GM19455 (cell line): ENCODE results near the gene CYP4F11.
"Not testable (repeated sequence)": the region's sequence is repeated elsewhere in the genome, so short reads cannot be mapped to it uniquely, and the experiment has no call there.

Experiments
- ATAC-seq: cut with Tn5 transposase; IDR thresholded peaks from one replicate; pipeline ENCODE4 v1.9.1; 2021; ENCODE audit not compliant: unreplicated experiment

CYP4F11 gene

DNA sequence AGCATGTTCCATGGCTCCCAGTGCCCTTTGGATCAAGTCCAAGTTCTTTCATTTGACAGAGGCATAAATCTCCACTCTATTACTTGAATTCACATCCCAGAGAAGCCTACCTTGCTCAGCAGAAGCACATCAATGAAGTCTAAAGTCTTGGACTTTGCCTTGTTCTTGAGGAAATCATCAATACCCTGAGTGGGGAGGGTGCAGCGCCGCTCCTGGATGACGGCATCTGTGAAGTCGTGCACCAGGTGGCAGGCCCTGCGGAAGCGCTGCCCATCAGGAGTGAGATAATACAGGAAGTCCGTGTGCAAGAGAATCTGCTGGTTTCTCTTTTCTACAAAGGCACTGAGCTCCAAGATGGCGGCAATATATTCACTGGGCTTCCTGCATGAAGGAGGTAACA lies 10.6 kb downstream of the CYP4F11 start:
- ATAC-seq, result no peak

DNA sequence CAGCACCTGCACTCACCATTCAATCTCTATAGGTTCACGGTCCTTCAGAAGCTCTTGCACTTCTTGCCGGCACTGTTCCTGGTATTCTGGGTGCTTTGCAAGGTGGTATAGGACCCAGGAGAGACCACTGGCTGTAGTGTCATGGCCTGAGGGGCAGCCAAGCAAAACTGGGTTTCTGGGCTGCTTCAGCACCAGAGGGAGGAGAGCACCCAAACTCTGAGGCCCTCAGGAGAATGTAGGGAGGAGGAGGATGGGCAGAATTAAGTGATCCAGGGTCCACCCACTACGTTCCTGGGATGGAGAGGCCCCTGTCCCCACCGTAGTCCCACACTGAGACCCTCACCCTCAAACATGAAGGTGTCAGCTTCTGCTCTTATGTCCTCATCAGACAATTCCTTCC lies 12.3 kb downstream of the CYP4F11 start:
- no peak for ATAC-seq

DNA sequence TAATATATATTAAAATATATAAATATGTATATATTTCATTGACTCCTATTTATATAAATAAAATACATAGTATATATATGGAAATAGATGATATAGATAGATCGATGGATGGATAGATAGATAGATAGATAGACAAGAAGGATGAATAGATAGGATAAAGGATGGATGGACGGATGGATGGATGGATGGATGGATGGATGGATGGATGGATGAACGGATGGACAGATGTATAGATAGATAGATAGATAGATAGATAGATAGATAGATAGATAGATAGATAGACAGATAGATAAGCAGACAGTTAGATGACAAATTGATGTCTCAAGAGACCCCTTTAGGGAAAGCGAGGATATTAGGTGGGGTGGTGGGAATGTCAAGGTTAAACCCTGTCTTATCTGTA lies 15.1 kb downstream of the CYP4F11 start:
- no peak for ATAC-seq

DNA sequence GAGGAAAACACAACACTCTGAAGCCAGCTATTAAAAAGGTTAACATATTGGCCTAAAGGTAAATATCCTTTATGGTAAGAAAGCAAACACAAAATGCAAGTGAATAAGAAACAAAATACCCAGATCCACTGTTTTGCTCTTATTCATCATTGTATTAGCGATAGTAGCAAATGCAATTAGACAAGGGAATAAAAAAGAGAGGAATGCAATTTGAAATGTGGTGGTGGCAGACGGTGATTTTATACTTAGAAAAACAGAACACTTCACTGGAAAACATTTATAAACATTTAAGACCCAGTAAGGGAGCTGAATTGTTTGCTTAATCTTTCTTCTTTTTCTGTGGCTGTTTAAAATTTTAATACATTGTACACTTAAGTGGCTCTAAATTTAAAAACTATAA lies 19.2 kb downstream of the CYP4F11 start:
- ATAC-seq, result no peak

DNA sequence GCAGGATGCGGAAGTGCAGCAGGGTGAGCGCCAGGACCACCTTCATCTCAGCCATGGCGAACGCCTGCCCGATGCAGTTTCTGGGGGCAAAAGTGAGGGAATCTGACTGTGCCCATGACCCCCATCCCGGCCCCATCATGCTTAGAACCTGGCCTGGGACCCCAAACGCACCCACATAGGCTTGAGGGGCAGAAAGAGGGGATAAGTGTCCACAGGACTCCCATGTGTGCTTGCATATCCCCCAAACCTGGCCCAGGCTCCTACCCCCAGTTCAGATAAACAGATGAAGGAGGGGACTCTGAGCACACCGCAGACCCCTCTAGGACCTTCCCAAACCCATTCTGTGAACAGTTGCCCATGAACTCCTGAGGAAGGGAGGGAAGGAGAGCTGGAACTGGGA lies 20.5 kb downstream of the CYP4F11 start:
- ATAC-seq, result no peak

DNA sequence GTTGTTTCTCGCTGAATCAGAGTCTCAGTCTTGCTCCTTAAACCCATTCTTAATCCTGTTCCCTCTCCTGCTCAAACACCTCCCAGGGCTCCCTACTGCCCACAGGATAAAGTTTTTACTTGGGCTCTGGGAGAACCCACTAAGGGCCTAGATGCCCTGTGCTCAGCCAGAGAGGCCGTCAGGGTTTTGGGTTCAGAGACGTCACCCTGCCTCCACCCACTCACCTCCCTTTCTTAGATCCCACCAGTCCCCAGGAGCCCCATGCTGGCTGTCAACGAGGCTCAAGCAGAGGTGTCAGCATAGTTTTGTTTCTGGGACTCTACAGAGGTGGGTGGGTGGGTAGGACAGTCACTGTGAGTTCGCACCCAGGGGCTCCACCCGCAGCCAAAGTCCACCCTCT lies 20.9 kb downstream of the CYP4F11 start:
- no peak for ATAC-seq

DNA sequence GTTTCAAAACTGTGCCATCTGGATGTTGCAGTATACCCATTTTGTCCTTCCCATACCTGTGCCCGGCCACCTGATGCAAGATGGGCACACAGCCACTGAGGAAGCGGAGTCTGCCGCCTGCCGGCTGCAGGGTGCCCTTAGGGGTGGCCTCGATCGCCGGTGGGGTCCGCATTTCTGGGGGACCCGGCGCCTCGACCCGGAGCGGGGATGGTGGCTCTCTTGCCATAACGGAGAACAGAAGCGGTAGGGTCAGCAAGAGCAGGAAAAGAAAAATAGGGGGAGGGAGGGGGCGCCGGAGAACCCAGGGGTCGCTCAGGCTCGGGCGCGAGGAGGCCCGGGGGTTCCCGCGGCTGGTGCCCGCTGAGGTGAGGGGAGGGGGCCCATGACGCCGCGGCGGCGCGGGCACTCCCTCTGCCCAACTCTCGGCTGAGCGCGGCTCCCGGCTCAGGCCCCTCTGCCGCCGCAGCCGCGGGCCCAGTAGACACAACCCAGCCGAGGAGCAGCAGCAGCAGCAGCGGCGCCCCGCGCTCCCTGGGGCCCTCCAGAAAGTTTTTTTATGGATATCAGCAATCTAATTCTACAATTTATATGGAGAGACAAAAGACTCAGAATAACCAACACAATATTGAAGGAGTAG lies 22.6 kb downstream of the CYP4F11 start:
- ATAC-seq, result no peak

DNA sequence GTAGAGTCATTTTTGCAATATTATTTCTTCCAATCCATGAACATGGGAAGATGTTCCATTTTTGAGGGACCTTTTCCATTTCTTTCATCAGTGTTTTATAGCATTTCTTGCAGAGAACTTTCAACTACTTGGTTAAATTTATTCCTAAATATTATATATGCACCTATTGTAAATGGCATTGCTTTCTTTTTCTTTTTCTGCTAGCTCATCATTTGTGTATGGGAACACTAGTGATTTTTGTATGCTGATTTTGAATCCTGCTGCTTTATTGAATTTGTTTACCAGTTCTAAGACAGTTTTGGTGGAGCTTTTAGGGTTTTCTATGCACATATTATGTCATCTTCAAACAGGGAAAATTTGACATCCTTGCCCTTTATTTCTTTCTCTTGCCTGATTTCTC lies 29.3 kb downstream of the CYP4F11 start:
- no peak for ATAC-seq

DNA sequence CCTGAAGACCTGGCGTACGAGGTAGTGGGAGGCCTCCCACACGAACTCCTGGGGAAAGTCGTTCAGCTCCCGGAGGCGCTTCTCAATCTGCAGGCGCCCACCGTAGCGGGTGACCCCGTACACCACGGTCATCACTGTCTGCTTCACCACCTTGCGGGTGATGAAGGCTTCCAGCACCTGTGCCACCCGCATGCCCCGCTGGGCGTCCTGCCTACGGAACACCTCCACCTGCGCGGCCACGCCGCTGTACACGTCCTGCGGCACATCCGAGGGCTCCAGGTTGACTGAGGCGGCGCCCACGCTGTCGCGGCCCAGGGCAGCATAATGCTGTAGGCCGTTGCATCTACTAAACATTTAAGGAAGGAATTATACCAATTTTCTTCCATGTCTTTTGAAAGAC lies 31.4 kb downstream of the CYP4F11 start:
- ATAC-seq, result not testable (repeated sequence)

DNA sequence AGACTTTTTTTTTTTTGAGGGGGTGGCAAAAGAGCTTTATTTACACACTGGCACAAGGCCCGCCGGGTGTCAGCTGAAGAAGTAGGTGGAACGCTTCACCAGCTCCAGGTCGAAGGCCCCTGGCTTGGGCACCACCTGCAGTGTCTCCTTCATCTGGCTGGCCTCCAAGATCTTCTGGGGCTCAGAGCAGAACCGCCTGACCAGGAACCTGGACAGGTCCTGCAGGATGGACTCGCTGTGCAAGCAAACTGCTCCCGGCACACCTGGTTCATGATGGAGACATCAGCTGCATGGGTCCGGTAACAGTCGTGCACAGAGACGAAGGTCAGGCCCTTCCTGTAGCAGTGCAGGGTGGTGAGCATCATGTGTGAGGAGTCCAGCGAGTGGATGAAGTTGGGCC lies 32.1 kb downstream of the CYP4F11 start:
- ATAC-seq, result no peak

DNA sequence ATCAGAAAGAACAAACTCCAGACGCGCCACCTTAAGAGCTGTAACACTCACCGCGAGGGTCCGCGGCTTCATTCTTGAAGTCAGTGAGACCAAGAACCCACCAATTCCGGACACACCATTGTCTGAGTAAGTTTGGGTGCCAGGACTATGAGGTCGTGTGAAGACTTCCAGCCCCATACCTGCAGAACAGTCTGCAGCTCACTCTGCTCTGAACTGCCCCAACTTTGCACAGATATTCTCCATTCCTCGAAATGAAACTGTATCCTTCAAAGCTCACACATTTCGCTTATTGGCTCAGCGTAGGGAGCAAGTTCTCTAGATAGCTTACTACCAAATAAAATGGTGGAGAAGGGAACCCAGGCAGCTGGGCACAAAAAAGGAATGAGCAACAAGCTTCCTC lies 33.8 kb downstream of the CYP4F11 start:
- ATAC-seq, result no peak

DNA sequence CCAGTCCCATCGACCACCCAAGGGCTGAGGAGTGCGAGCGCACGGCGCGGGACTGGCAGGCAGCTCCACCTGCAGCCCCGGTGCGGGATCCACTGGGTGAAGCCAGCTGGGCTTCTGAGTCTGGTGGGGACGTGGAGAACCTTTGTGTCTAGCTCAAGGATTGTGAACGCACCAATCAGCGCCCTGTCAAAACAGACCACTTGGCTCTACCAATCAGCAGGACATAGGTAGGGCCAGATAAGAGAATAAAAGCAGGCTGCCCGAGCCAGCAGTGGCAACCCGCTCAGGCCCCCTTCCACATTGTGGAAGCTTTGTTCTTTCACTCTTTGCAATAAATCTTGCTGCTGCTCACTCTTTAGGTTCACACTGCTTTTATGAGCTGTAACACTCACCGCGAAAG lies 34.3 kb downstream of the CYP4F11 start:
- ATAC-seq, result not testable (repeated sequence)

DNA sequence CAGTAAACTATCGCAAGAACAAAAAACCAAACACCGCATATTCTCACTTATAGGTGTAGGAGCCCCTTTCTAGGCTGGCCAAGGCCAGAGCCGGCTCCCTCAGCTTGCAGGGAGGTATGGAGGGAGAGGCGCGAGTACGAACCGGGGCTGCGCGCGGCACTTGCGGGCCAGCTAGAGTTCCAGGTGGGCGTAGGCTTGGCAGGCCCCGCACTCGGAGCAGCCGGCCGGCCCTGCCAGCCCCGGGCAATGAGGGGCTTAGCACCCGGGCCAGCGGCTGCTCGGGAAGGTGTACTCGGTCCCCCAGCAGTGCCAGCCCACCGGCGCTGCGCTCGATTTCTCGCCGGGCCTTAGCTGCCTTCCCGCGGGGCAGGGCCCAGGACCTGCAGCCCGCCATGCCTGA lies 34.8 kb downstream of the CYP4F11 start:
- not testable (repeated sequence) for ATAC-seq

DNA sequence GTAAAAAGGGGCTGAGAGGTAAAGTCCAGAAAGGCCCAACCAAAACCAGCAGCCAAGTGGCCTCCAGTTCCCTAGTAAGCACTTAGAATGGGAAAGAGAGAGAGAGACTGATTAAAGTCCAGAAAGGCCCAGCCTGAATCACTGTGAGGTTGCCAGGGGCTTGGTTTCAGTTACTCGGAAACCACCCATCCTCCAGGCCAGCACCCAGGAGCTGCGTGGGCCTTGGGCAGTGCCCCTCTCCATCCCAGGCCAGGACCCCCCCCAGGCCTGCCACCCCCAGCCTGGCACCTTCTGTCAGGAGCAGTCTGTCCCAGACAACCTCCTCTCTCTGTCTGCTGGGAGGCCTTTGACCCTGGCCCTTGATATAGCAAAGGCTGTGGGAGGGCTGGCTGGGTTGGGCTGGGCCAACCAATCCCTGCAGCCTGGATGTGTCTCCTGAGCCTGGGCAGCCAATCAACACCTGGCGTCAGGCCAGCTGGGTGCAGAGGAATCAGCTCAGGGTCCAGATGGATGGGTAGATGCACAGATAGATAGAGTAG lies 36.5 kb downstream of the CYP4F11 start, which contains the start of gene CYP4F2:
TSS of gene CYP4F2 (minus strand) at position 337 of the 539 bp plus-strand sequence. CDS start 463 bp downstream, outside the sequence.
- no peak for ATAC-seq

DNA sequence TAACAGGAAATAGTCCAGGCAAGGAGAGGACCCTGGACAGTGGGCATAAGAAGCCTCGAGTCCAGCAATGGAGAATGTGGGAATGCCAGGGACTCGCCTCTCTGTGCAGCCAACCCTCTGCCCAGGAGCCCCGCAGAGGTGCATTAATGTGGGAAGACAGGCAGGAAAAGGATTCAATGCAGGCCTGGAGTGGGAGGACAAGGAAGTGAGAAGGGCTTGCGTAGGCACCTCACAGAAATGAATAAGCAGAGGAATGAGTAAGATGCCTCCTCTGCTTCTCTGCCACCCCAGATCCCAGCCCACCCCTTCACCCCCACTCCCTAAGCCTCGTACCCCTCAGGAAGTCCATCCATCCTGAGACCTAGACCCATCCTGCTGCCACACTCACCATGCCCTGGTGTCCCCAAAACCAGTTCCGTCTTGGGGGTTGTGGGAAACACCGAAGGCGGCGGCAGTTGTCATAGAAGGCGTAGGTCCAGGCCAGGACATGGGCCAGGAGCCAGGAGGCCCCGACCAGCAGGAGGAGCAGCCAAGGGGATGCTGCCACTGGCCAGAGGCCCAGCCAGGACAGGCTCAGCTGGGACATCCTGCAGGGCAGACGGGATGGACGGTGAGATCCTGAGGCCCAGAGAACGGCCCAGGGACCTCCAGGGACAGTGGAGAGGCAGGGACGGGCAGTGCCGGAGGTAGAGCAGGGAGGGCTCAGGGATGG lies 37.1 kb downstream of the CYP4F11 start:
- no peak for ATAC-seq

DNA sequence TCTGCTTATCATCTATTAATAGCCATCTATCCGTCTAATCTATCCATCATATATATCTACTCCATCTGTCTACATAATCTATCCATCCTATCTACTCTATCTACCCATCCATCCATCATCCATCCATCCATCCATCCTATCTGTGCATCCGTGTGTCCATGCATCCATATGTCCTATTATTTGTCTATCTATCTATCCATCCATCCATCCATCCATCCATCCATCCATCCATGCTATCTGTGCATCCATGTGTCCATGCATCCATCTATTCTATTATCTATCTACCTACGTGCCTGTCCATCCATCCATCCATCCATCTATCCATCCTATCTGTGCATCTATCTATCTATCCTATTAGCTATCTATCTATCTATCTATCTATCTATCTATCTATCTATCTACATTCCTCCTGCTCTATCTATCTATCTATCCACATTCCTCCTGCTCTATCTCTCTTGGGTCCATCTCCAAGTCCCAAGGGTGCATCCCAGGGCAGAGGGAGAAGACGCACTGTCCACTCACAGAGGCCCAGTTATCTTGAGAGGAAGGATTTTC lies 38.4 kb downstream of the CYP4F11 start:
- no peak for ATAC-seq

DNA sequence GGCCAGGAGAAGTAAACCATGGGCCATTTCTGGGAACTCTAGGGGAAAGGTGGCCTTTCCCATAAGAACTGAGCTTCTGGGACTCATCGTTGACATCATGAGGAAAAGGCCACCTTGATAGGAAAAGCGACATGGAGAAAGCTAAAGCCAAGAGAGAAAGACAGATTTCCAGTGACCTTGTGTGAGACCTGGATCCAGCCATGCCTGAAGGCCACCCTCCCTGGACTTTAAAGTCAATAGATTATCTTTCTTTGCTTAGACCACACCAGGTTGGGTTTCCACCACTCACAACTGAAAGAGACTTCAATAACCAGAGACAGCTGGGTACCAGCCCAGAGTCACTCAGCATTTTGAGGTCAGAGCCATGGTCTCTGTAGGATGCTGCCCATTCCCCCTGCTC lies 40.0 kb downstream of the CYP4F11 start:
- no peak for ATAC-seq

DNA sequence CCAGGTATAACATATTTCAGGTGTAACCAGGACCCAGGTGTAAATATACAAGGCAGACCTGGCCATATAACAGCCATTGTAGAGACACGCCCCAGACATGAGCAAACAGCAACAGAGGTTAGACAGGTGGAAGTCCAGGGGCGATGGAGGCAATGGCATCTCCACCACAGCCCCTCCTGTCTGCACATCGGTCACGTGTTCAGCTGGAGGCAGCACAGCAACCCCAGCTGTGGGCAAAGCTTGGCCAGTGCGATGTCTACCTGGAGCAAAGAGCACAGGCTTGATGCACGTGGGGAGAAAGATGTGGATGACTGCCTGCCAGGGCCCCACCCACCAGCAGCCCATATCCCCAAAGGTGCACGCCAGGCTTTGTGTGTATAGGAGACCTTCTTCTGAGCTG lies 40.9 kb downstream of the CYP4F11 start:
- no peak for ATAC-seq

DNA sequence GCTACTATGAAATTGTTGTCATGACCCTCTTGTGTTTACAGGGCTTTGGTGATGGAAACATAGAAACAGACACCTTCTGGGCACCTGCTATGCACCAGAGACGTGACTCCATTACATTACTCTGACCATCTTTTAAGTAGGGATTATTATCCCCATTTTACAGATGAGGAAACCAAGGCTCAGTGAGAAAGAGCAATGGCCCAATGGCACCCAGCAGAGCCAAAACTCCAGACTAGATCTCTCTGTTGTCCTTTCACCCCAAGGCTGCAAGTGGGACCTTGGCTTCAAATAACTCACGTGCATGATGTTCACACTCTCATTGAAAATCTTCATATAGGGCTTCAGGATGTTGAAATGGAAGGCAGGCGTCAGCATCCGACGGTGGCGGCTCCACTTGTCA lies 42.3 kb downstream of the CYP4F11 start:
- ATAC-seq, result no peak

DNA sequence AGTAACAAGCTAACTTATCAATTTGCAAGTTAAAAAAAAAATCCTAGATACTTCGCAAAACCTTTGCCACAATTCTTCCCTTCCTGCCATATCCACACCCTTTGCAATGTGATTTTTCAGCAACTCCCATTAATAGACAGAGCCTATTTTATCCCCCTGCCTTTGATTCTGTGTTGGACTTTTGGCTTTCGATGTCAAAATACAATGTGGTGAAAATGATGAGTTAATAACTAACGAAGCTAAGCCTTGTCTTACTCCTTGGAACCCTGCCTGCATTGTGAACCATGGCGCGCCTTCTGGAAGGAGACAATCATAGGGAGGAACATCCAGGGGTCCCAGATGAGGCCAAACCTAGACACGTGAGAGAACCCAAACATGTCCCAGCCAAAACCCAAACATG lies 42.9 kb downstream of the CYP4F11 start:
- ATAC-seq, result no peak

DNA sequence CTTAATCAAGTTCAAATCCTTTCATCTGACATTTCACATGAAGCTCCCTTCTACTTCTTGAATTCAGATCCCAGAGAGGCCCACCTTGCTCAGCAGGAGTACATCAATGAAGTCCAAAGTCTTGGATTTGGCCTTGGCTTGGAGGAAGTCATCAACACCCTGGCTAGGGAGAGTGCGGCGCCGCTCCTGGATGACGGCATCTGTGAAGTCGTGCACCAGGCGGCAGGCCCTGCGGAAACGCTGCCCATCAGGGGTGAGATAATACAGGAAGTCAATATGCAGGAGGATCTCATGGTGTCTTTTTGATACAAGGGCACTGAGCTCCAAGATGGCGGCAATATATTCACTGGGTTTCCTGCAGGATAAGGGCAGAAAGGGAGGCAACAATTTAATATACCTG lies 45.0 kb downstream of the CYP4F11 start:
- not testable (repeated sequence) for ATAC-seq

DNA sequence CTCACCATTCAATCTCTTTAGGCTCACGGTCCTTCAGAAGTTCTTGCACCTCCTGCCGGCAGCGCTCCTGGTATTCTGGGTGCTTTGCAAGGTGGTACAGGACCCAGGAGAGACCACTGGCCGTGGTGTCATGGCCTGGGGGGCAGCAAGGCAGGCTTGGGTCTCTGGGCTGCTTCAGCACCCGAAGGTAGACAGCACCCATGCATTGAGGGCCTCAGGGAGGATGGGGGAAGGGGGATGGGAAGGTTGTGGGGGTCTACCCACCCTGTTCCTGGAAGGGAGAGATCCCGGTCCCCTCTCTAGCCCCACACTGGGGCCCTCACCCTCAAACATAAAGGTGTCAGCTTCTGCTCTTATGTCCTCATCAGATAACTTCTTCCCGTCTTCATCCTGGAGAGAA lies 48.4 kb downstream of the CYP4F11 start:
- ATAC-seq, result no peak
